ENCODE results near the gene TMEM63A.

- TF ChIP-seq CTCF (IDR thresholded peaks at IDR 0.05) = no peak
- no peak for TF ChIP-seq ELF1 (IDR thresholded peaks at IDR 0.05)
- no peak for TF ChIP-seq RCOR1 (IDR thresholded peaks at IDR 0.05; ENCODE audit: low read length)
Observed at GRCh38 chr1:225918280-225918679, 36.1 kb upstream of the TMEM63A start.

All from SK-N-SH (cell line).